DMS 273 treated with DMSO at 0.1 percent for 48 hours (cell line): ENCODE results near the gene GINS2.
A peak's percentile ranks its signal among the peaks of the same experiment; 100 is the strongest.

ENCODE experiments used
- DNase-seq: peaks from one replicate; lab custom pipeline; 2025; lab: John Stamatoyannopoulos, UW

Gene GINS2

GRCh38 chr16:85654251-85655095, 34.3 kb downstream of the GINS2 start:
- no peak for DNase-seq

GRCh38 chr16:85653290-85653891, 35.4 kb downstream of the GINS2 start:
- DNase-seq = no peak

GRCh38 chr16:85652431-85653221, 36.1 kb downstream of the GINS2 start:
- DNase-seq = peak; percentile 76

- DNase-seq = no peak
These were observed 36.9 kb downstream of the GINS2 start for GRCh38 chr16:85651629-85652430.

GRCh38 chr16:85650844-85651628, 37.7 kb downstream of the GINS2 start:
- no peak for DNase-seq

- peak; percentile 37 for DNase-seq
These were observed 38.5 kb downstream of the GINS2 start for GRCh38 chr16:85650135-85650843.

- DNase-seq = no peak
These were observed 39.2 kb downstream of the GINS2 start for GRCh38 chr16:85649411-85650134.

GRCh38 chr16:85648805-85649204, 39.9 kb downstream of the GINS2 start:
- DNase-seq = no peak

GRCh38 chr16:85648070-85648714, 40.6 kb downstream of the GINS2 start:
- no peak for DNase-seq

GRCh38 chr16:85646976-85647375, 41.8 kb downstream of the GINS2 start:
- DNase-seq = no peak

- DNase-seq = no peak
These were observed 42.3 kb downstream of the GINS2 start for GRCh38 chr16:85646358-85646907.

GRCh38 chr16:85645021-85645589, 43.6 kb downstream of the GINS2 start:
- no peak for DNase-seq

- DNase-seq = no peak
These were observed 44.6 kb downstream of the GINS2 start for GRCh38 chr16:85644093-85644712.

GRCh38 chr16:85643631-85644030, 45.1 kb downstream of the GINS2 start:
- no peak for DNase-seq

GRCh38 chr16:85642762-85643358, 45.9 kb downstream of the GINS2 start:
- no peak for DNase-seq

- peak; percentile 94 for DNase-seq
These were observed 47.0 kb downstream of the GINS2 start for GRCh38 chr16:85641776-85642176.

GRCh38 chr16:85641305-85641704, 47.4 kb downstream of the GINS2 start:
- DNase-seq = no peak

GRCh38 chr16:85640585-85640984, 48.2 kb downstream of the GINS2 start:
- DNase-seq = no peak
